GM18498 (cell line): ENCODE data around the gene ENGASE.
"Not testable (repeated sequence)": the region's sequence is repeated elsewhere in the genome, so short reads cannot be mapped to it uniquely, and the experiment has no call there.

Experiments used
- ATAC-seq: cut with Tn5 transposase; IDR thresholded peaks from one replicate; pipeline ENCODE4 v1.9.1; 2021; ENCODE audit warnings: mild to moderate bottlenecking, moderate library complexity; ENCODE audit not compliant: unreplicated experiment

ENGASE gene

DNA sequence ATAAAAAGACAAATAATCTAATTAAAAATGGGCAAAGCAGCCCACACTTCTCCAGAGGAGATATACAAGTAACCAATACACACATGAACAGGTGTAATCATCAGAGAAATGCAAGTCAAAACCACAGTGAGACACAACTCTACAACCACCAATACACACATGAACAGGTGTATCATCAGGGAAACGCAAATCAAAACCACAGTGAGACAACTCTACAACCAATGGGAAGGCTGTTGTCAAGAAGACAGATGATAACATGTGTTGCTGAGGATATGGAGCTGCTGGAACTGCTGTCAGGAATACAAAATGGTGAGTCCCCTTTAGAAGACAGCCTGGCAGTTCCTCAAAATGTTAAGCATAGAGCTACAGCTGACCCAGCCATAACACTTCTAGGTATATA, 22.5 kb upstream of the ENGASE start:
- ATAC-seq = no peak

DNA sequence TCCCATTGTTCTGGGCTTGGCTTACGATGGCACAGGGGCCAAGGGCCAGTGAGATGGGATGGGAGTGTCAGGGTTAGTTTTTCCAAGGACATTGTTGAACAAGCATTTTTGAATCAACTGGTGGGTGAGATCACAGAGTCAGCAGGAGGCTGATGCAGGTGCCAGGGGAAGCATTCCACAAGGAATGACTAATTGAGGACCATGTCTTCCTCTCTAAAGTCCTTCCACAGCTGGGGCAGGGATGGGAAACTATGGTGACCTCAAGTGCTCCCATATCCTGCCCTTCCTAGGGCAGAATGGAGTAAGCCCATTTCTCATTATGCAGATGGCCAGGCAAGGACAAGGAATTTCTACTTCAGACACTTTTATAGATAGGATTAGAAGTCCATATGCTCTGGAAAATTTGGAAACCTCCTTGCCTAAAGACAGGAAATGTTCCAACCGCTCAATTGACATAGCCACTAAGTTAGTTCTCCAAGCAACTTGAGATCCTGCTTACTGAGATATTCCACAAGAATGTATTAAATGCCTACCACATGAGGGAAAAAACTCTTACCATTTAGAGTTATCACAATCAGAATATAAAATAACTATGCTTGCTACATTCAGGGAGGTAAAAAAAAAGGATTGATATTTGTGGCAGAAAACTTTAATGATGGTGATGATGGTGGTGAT, 21.2 kb upstream of the ENGASE start:
- ATAC-seq = no peak

DNA sequence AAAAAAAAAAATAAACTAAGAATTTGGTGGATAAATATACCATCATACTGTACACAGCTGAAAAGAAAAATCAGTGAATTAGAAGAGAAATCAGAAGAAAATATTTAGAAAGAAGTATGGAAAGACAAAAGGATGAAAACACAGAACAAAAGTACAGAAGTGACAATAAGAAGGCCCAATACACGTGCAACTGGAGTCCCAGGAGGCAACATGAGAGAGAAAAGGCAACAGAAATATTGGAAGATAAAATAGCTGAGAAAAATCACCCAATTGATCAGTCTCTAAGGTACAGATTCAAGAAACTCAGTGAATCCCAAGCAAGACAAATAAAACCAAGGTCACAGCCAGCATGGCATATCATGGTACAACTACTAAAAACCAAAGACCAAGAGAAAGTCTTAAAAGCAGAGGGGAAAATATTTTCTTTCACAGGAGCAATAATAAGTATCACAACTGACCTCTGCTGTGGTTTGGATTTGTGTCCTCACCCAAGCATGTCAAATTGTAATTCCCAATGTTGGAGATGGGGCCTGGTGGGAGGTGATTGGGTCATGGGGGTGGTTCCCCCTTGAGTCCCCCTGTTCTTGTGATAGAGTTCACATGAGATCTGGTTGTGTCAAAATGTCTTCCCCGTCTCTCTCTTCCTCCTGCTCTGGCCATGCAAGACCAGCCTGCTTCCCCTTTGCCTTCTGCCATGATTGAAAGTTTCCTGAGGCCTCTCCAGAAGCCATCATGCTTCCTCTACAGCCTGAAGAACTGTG, 20.2 kb upstream of the ENGASE start:
- no peak for ATAC-seq

GRCh38 chr17:79055197-79055596, 19.4 kb upstream of the ENGASE start:
- ATAC-seq = no peak

DNA sequence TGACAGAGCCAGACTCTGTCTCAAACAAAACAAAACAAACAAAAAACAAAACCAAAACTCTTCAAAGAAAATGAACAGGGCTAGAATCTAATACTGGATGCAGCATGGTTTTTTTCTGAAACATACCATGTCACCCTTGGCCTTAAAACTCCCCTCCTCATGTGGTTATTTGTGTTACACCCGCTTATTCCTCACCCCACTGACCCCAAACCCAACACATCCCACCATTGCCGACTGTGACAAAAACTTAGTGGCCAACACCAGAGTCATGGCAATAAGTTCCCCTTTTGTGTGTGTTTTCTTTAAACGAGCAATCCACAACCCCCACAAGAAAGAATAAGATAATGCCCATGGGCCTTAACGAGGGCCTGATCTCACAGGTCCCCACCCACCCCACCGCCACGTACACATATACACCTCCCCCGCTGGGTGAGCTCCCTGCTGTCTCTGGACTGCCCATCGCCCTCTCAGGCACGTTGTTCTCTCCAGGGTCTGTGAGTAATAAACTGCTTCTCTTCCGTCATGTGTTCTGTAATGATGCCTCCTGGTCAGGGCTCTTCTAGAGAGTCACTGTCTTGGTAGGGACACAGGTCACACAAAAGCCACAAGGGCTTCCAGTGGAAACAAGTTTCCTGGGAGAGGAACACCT, 16.8 kb upstream of the ENGASE start:
- no peak for ATAC-seq

DNA sequence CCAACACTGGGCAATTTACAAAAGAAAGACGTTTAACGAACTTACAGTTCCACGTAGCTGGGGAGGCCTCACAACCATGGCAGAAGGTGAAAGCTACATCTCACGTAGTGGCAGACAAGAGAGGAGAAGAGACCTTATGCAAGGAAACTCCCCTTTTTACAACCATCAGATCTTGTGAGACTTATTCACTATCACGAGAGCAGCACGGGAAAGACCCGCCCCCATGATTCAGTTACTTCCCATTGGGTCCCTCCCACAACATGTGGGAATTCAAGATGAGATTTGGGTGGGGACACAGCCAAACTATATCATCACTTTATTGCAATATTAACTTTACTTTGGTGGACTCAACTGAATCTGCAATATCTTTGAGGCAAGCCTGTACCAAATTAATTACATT, 11.9 kb upstream of the ENGASE start:
- no peak for ATAC-seq

- ATAC-seq = no peak
These were observed 10.6 kb upstream of the ENGASE start for GRCh38 chr17:79064026-79064425.

DNA sequence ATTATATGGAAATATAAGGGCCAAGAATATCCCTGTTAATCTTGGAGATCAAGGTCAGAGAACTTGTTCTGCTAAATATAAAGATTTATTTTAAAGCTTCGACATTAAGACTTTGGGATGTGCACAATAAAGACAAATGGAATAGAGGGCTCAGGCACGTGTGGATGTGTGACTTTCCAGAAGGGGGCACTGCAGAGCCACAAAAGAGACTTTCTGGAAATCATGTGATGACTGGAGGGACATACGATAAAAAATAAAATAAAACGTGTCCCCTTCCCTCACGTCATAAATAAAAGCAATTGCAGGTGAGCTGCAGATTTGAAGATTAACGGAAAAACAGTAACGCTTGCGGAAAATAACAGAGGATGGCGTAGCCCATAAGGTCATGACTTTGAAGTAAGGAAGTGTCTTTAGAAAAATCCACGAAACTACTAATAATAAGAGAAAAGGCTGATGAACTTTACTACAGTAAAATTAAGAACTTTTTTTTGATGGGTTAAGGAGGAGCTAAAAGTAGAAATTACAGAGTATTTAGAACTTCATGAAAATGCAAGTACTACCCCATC, 9.4 kb upstream of the ENGASE start:
- no peak for ATAC-seq

GRCh38 chr17:79066963-79067362, 7.7 kb upstream of the ENGASE start:
- ATAC-seq = no peak

DNA sequence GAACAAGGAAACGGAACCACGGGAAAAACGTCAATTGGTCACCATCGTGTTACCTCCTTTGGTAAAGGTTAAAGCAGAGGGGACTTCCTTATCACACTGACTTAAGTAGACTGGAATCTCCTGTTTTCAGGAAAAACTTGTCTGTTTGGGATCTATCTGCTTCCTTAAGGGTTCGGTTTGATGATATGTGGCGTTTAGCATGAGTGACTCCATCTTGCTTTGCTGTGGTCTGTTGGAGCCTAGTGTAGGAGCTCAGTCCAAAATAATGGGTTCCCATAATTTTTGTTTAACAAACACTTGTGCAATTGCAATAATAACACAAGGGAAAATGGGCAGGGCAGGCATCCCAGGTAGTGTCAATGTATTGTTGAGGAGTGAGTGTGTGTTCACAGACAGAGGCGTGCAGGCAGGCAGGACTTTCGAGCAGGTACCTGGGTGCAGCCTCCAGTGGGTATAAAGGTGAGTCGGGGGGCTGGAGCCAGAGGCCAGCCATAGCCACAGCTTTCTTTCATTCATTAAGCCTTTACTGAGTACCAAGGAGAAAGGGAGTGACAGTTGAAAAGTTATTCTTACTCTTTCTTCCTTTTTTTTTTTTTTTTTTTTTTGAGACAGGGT, 4.3 kb upstream of the ENGASE start:
- ATAC-seq = no peak

- no peak for ATAC-seq
These were observed 3.4 kb upstream of the ENGASE start for GRCh38 chr17:79071161-79071740.

DNA sequence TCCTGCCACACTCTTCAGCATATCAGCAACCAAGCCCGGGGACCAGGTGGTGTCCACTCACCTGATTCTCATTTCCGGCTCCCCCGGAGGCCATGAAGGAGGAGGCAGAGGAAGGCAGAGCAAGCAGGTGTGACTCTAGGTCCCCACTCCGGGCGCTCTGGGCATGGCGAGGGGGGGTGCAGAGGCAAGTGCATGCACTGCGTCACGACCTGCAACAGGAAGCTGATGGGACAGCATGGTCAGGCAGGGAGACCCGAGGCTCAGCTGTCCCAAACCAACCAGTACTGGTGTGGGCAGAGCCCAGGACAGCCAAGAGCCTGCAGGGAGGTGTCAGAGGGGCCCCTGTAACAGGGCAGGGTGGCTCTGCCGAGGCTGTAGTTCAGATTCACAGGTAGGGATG, 2.1 kb upstream of the ENGASE start:
- ATAC-seq = no peak

GRCh38 chr17:79073016-79073705, 1.5 kb upstream of the ENGASE start:
- ATAC-seq = no peak

DNA sequence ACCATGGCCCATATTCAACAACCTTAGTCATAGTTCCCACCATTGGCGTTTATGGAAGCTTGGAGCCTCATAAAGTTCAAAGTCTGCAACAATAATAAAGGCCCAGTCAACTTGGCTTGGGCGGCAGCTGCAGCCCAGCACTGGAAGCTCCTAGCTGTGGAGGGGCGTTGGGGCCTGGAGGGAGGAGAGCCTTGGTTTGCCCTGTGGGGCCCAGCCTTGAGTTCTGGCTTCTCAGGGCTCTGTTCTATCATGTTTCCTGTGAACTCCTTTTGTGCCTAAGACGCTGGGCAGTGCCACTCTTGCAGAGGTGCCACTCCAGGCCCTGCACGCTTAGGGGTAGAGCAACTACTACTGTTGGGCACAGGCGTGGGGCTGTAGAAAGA, 927 bp upstream of the ENGASE start:
- no peak for ATAC-seq

- not testable (repeated sequence) for ATAC-seq
These were observed 439 bp upstream of the ENGASE start for GRCh38 chr17:79074121-79074648.

- peak; percentile 21 for ATAC-seq
These were observed 774 bp downstream of the ENGASE start for GRCh38 chr17:79075446-79075750.

GRCh38 chr17:79075861-79076406, 1.3 kb downstream of the ENGASE start:
- ATAC-seq = no peak

DNA sequence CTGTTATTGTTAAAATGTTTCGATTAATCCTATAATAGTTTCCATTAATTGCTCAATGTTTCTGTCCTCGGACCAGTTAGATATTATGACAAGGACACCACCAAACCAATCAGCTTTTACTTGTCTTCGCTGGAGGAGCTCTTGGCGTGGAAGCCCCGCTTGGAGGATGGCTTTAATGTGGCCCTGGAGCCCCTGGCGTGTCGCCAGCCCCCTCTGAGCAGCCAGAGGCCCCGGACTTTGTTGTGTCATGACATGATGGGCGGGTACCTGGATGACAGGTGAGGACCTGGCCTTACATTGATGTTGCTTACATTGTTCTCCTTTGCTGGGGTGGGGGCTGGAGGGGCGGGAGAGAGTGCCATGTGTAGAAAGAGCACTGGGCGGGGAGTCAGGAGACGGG, 3.0 kb downstream of the ENGASE start:
- ATAC-seq = no peak

DNA sequence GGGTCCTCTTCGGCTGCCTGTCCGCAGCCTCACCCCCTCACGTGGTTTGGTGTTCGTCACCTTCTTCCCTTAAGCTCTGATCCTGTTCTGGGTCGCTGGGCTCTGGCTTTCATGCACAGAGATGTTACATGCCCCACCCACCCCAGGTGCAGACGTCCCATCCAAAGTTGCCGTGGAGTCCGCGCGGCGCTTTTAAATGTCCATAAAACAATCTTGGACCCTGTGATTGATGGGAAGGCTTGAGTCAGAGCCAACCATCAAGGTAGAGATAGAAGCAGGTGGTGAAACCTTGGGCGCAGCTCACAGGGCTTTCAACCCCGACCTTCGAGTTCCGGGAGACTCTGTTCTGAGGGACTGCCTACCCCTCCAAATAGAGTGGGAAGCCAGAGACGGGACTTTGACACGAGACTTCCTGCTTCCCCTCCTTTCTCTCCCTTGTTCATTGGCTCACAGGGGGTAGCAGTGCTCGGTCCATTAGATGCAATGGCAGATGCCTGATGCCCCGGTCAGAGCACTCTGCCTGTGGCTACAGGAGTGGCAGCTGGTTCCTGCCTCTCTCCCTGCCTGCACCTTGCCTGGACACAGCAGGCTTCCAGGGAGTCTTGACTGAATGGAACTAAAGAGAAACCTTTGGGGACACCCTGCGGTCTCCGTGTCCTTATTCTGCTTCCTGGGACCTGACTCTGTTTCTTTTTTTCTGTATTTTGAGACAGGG, 4.0 kb downstream of the ENGASE start:
- ATAC-seq = no peak
